ENCODE measurements around the gene TASP1.

TASP1 gene

DNA sequence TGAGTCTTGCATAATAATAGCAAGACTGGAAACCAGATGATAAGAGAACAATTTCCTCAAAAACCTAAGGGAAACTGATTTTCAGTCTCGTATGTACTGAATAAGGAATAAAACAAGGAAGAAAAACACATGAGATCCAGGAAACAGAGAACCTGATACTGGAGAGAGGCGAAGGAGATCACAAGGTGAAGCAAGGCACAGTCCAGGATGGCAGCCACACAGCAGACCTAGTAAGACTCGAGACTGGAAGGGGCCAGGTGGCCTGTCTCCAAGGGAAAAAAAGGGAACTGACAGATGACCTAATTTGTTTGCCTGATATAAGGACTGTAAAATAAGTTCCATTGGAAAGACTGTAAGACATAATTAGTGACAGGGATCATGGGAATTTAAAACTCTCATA, 71.1 kb downstream of the TASP1 start:
- no peak for DNase-seq

- no peak for DNase-seq
These were observed 74.9 kb downstream of the TASP1 start for GRCh38 chr20:13563854-13564253.

- no peak for DNase-seq
These were observed 84.0 kb downstream of the TASP1 start for GRCh38 chr20:13554706-13555105.

DNA sequence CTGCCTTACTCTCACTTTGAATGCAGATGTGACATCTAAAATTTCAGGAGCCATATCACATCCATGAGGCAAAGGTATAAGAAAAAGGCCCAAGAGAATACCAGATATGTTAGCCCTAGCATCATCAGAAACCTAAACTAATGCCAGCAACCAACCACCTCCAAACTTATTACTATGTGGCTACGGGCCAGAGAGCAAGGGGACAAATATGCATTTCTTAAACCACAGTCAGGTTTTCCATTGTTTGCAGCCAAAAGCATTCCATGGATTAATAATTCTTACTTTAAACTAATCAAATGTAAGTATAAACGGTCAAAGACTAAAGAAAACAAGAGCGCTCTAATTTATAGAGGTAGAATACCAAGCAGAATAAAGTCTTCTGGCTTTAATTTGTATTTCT, 84.7 kb downstream of the TASP1 start:
- no peak for DNase-seq

GRCh38 chr20:13552061-13552460, 86.7 kb downstream of the TASP1 start:
- no peak for DNase-seq

DNA sequence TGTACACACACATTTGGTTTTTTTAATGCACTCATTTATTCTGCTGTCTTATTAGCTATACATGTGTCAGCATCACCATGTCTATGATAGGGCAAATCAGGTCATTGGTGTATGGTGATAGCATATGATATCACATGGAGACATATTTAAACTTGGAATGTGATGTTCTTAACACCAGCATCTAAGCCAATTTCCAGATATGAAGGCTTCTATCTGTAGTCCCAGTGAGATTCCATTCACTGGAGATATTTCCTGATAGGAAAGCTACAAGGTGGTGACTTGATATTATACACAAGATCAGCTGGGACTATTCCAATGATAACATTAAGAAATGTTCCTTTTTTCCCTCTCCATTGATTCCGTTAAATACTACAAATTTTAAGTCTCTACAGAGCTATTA, 89.3 kb downstream of the TASP1 start:
- DNase-seq = no peak

GRCh38 chr20:13546497-13547131, 92.1 kb downstream of the TASP1 start:
- DNase-seq = peak; percentile 54

GRCh38 chr20:13545790-13546189, 92.9 kb downstream of the TASP1 start:
- no peak for DNase-seq

- no peak for DNase-seq
These were observed 94.9 kb downstream of the TASP1 start for GRCh38 chr20:13543783-13544182.

- DNase-seq = no peak
These were observed 103.1 kb downstream of the TASP1 start for GRCh38 chr20:13535627-13536026.

GRCh38 chr20:13533946-13534345, 104.8 kb downstream of the TASP1 start:
- no peak for DNase-seq

- no peak for DNase-seq
These were observed 108.6 kb downstream of the TASP1 start for GRCh38 chr20:13530146-13530545.

- no peak for DNase-seq
These were observed 112.2 kb downstream of the TASP1 start for GRCh38 chr20:13526551-13526950.

DNA sequence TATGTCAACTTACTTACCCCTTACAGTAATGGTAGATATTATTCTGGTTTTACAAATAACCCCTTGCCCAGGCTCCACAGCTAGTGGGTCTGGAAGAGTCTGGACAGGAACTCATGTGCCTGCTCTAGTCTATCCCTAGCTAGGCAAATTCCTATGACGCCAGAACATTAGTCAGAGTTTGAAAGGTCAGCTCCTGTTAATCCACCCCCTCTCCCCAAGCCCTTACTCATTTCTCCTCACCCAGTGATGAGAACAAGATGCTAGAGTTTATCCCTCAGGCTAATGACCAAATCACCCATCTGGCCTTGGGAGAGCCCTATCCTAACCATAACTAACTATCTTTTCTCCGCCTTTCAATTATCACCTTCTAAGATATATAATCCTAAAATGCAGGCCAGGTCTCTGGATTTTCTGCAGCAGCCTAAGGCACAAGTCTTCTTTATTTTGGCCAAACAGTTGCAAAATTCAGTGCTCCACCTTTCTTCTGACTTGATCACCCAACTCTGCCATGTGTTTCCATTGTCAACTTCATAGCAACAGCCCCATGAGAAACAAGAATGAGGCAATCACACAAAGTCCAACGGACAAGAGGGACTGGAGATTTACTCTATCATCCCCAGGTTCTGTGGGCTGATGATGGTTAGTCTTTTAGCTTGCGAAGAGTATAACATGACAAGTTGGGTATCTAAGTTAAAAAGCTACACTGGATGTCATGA, 113.3 kb downstream of the TASP1 start:
- DNase-seq = no peak

- no peak for DNase-seq
These were observed 114.4 kb downstream of the TASP1 start for GRCh38 chr20:13524339-13524738.

GRCh38 chr20:13517831-13518230, 120.9 kb downstream of the TASP1 start:
- DNase-seq = no peak

DNA sequence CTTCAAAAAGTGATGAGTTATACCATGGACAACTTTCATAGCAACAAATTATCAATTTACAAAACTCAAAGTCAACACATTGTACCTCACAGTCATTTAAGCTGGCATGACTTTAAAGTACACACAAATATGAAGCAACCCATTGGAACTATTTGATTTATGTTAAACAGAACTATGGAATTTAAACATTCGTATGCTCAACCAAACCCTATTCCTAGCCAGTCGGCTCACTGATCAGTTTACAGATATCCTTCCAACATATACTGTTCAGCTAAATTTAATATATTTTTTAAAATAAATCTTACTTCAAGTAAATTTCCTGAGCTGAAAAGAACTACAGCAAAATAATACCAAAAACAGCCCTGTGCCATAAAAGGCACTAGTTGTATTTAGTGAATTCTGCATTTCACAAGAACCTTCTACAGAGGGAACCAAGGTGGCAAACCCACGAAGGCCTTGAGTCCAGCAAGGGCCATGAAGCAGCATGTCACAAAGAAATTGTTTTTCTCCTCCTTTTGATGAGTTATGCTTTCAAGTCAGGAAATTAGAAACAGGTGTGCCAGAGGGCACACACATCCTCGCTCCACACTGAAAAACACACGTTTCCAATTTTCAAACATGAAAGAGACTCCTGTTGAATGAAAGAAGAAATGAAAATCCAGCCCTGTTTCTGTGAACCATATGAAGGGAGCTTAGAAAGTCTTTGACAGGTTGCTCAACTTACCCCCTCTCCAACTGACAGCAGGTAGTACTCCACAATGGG, 122.8 kb downstream of the TASP1 start:
- DNase-seq = no peak

GRCh38 chr20:13515291-13515690, 123.4 kb downstream of the TASP1 start:
- no peak for DNase-seq

- no peak for DNase-seq
These were observed 127.8 kb downstream of the TASP1 start for GRCh38 chr20:13510837-13511488.

- DNase-seq = no peak
These were observed 131.1 kb downstream of the TASP1 start for GRCh38 chr20:13507646-13508045.

GRCh38 chr20:13501500-13501899, 137.2 kb downstream of the TASP1 start:
- no peak for DNase-seq

DNA sequence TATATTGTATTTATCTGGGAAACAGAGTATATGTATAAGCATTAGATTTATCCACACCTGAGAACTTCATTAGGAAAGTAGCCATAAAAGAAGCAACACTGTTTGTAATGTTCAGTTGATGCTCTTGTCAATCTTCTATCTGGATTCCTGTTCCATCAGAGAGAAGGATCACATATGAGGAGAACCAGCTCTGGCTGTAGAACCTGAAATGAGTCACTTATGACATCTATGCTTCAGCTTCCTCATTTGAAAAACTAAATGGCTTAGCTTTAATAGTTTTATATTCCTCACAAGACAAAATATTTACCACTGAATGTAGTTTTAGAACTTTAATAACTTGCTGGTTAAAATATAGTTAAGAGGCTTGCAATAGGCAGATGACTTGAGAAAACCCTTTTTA, 144.7 kb downstream of the TASP1 start:
- DNase-seq = no peak

- DNase-seq = no peak
These were observed 145.6 kb downstream of the TASP1 start for GRCh38 chr20:13493143-13493542.

Measured in CD4-positive, alpha-beta T cell treated with Interleukin-17A for 1 hour (primary cell).